OCI-LY7 (cell line): ENCODE data around the gene TMEM253. TPM values are rescaled to one million over a fixed set of nuclear protein-coding genes. Genes with fewer than 3 reads are reported as not detected.

Experiments
- BruUV-seq: library from RNA; stranded (reverse); fragments of 400-500 nt; replicated peaks from 2 replicates; lab custom pipeline; 2021; lab: Mats Ljungman, UMichigan
- CTCF ChIA-PET: fragments of 300-600 bp; sonication (Branson Sonifier 250); formaldehyde crosslinking; loops from one replicate; lab custom pipeline; 2022; ENCODE audit warnings: antibody characterized with exemption; ENCODE audit not compliant: unreplicated experiment; lab: Charles Lee
- POLR2A ChIA-PET: fragments of 300-600 bp; sonication (Branson Sonifier 250); formaldehyde crosslinking; loops from one replicate; lab custom pipeline; 2022; ENCODE audit warnings: antibody characterized with exemption; lab: Charles Lee
- DNase-seq: peaks from one replicate; pipeline ENCODE4 v3.0.0-alpha.2; 2015; ENCODE audit warnings: low spot score
- H2AFZ ChIP-seq: fragments of 200-600 bp; sonication (generic), shearing (Covaris generic); 2 replicates; pipeline ENCODE4 v1.6.1; 2014; ENCODE audit warnings: mild to moderate bottlenecking, antibody characterized with exemption, low read length, moderate library complexity
- H3K27ac ChIP-seq: fragments of 200-600 bp; sonication (generic); 2 replicates; pipeline ENCODE4 v1.5.1; 2014; ENCODE audit warnings: mixed run types, low read depth, mild to moderate bottlenecking, moderate library complexity, low read length, inconsistent platforms; ENCODE audit not compliant: poor library complexity, severe bottlenecking
- H3K36me3 ChIP-seq: fragments of 200-600 bp; sonication (generic); 2 replicates; pipeline ENCODE4 v1.6.1; 2014; ENCODE audit warnings: mild to moderate bottlenecking, antibody characterized with exemption, low read length, moderate library complexity, mixed read lengths; ENCODE audit not compliant: insufficient read depth
- H3K4me1 ChIP-seq: fragments of 200-600 bp; sonication (generic); 2 replicates; pipeline ENCODE4 v1.5.1; 2014; ENCODE audit warnings: mild to moderate bottlenecking, low read length; ENCODE audit not compliant: insufficient read depth, poor library complexity, severe bottlenecking
- H3K4me2 ChIP-seq: fragments of 200-600 bp; sonication (generic); 2 replicates; pipeline ENCODE4 v1.6.1; 2014; ENCODE audit warnings: mild to moderate bottlenecking, low read length
- H3K4me3 ChIP-seq: fragments of 200-600 bp; sonication (generic); 2 replicates; pipeline ENCODE4 v1.5.1; 2014; ENCODE audit warnings: mild to moderate bottlenecking, low read depth, low read length; ENCODE audit not compliant: poor library complexity, severe bottlenecking
- H3K79me2 ChIP-seq: fragments of 200-600 bp; sonication (generic); 2 replicates; pipeline ENCODE4 v1.6.1; 2016; ENCODE audit warnings: low read depth, mild to moderate bottlenecking, low read length, moderate library complexity, mixed read lengths; ENCODE audit not compliant: insufficient read depth
- H3K9me2 ChIP-seq: fragments of 200-600 bp; sonication (generic); 2 replicates; pipeline ENCODE4 v1.6.1; 2016; ENCODE audit warnings: mild to moderate bottlenecking, low read length, mixed read lengths; ENCODE audit not compliant: insufficient read depth
- H3K9me3 ChIP-seq: fragments of 200-600 bp; sonication (generic); 2 replicates; pipeline ENCODE4 v1.6.1; 2014; ENCODE audit warnings: mild to moderate bottlenecking, mixed run types, low read length, mixed read lengths
- H4K20me1 ChIP-seq: fragments of 200-600 bp; sonication (generic); 2 replicates; pipeline ENCODE4 v1.6.1; 2014; ENCODE audit warnings: mild to moderate bottlenecking, antibody characterized with exemption, low read length, moderate library complexity, mixed read lengths; ENCODE audit not compliant: insufficient read depth
- EZH2phosphoT487 ChIP-seq: fragments of 200-600 bp; sonication (generic); IDR thresholded peaks from 2 replicates; pipeline ENCODE4 v1.6.1; 2018; ENCODE audit warnings: low read depth, borderline replicate concordance, mild to moderate bottlenecking, mixed run types, antibody characterized with exemption, low read length, moderate library complexity, mixed read lengths
- intact Hi-C: fragments of 100-400 bp; cut with micrococcal nuclease; formaldehyde crosslinking; loops from one replicate; pipeline ENCODE4 v1.10.0; 2022; ENCODE audit not compliant: unreplicated experiment
- total RNA-seq, 2 experiments: library from RNA; depleted of rRNA in 1 of 2; stranded (reverse); fragments of >200 nt in 1 of 2; shearing (Covaris generic) in 1 of 2; gene quantifications; 2 replicates each; pipeline ENCODE4 v1.2.3, GENCODE V29; 2014 to 2022
- TF ChIP-seq, protein P1 (sequence below): fragments of 200-600 bp; sonication (generic); conservative IDR thresholded peaks from 2 replicates; pipeline ENCODE4 v1.5.1; 2014; ENCODE audit warnings: mild to moderate bottlenecking, antibody characterized with exemption, low read length, moderate library complexity, mixed read lengths

Gene TMEM253
- total RNA-seq, 2 experiments from 2014 or later, result 0.88 TPM; not detected in 1

DNA sequence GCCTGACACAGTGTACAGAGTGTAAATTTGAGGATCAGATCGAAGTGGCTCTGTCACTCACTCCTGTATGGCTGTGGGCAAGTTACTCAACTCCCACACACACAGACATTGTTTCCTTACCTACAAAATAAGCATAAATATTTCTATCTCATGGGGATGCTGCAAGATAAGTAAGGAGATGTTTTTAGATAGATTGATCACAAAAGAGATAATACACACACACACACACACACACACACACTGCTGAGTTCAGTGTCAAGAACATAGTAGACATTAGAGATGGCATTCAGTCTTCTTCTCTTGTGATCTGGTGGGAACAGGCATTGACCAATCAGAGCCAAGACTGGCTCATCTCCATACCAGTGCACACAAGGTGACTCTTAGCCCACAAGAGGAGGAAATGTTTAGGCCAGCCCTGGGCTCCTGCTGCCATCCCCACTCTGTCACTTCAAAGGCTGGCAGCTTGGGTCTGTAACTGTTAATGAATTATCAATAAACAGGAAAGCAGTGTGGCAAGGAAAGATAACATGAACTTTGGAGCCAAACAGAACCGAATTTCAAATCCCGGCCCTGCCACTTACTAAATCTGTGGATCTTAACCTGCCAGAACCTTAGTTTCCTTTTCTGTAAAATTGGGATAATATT, 46.6 kb upstream of the TMEM253 start:
- Histone ChIP-seq H4K20me1 (no peaks in the 10 kb centered on the region), H3K4me3 (no peak overlapping the region), H3K4me1 (no peaks in the 10 kb centered on the region), H3K4me2 (no peak overlapping the region), H3K79me2 (no peaks in the 10 kb centered on the region), H3K27ac (no peak overlapping the region), H3K9me2 (no peaks in the 10 kb centered on the region), H2AFZ (no peak overlapping the region), H3K36me3 (no peaks in the 10 kb centered on the region), H3K9me3 (no peaks in the 10 kb centered on the region)
- POLR2A ChIA-PET, result no interaction called here
- CTCF ChIA-PET, result no interaction called here
- no TSS peak for BruUV-seq
- TF ChIP-seq, protein P1, sequence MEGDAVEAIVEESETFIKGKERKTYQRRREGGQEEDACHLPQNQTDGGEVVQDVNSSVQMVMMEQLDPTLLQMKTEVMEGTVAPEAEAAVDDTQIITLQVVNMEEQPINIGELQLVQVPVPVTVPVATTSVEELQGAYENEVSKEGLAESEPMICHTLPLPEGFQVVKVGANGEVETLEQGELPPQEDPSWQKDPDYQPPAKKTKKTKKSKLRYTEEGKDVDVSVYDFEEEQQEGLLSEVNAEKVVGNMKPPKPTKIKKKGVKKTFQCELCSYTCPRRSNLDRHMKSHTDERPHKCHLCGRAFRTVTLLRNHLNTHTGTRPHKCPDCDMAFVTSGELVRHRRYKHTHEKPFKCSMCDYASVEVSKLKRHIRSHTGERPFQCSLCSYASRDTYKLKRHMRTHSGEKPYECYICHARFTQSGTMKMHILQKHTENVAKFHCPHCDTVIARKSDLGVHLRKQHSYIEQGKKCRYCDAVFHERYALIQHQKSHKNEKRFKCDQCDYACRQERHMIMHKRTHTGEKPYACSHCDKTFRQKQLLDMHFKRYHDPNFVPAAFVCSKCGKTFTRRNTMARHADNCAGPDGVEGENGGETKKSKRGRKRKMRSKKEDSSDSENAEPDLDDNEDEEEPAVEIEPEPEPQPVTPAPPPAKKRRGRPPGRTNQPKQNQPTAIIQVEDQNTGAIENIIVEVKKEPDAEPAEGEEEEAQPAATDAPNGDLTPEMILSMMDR, result no peak
- no peak for TF ChIP-seq EZH2phosphoT487
- no peak for DNase-seq
- intact Hi-C loops, result no loop called here

DNA sequence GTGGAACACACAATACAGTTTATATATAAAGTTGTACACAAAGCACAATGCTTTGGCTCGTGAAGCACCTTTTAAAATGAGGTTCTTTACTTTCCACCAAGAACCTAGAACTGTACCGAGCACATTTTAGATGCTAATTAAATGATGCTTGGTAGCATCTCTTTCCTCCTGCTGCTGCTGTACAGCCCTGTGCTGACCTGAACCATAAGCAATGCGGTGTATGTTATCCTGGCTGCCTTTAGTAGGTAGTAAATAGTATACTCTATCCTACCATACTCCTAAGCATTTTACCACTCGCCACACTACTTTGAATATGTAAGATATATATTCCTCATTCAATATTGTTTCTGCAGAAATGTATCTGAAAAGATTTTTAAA, 46.1 kb upstream of the TMEM253 start:
- H3K4me1 ChIP-seq, result no peaks in the 10 kb centered on the region
- H3K27ac ChIP-seq, result no peak overlapping the region
- POLR2A ChIA-PET, result no interaction called here
- H3K9me2 ChIP-seq, result no peaks in the 10 kb centered on the region
- CTCF ChIA-PET, result no interaction called here
- no TSS peak for BruUV-seq
- DNase-seq, result no peak
- no peak overlapping the region for H3K4me2 ChIP-seq
- TF ChIP-seq, protein P1, result no peak
- TF ChIP-seq EZH2phosphoT487, result no peak
- H3K79me2 ChIP-seq, result no peaks in the 10 kb centered on the region
- H3K36me3 ChIP-seq, result no peaks in the 10 kb centered on the region
- H3K4me3 ChIP-seq, result no peak overlapping the region
- no peak overlapping the region for H2AFZ ChIP-seq
- intact Hi-C loops, result no loop called here
- H4K20me1 ChIP-seq, result no peaks in the 10 kb centered on the region
- H3K9me3 ChIP-seq, result no peaks in the 10 kb centered on the region

DNA sequence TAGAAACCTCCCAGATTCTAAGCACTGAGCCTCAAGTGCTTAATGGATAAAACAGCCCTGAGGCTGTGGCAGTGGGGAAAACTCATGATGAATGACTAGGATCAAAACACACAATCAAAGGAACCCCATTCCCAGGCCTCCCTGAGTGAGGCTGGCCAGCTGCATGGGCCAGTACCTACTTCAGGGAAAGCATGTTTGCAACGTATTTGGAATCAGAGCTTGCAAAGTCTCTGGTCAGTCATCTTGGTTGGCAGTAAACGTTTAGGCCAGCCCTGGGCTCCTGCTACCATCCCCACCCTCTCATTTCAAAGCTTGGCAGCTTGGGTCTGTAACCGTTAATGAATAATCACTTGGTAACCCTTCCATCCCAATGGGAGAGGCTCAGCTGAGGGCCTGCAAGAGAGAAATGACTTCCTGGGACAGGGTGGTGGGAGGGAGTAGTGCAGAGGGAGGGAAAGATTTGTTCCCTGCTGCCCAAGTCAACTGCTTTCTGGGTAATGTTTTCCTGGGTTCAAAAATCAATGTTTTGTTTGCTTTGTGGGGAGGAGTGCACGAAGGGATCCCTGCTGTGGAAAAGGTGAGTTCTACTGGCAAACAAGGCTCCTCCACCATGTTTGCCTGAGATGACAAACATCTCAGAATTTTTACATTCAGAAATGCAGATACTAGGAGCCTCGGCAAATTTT, 45.3 kb upstream of the TMEM253 start:
- Histone ChIP-seq H3K4me1 (no peaks in the 10 kb centered on the region), H3K27ac (no peak overlapping the region), H3K79me2 (no peaks in the 10 kb centered on the region), H3K9me2 (no peaks in the 10 kb centered on the region), H4K20me1 (no peaks in the 10 kb centered on the region), H3K4me2 (no peak overlapping the region), H2AFZ (no peak overlapping the region), H3K4me3 (no peak overlapping the region), H3K36me3 (no peaks in the 10 kb centered on the region), H3K9me3 (no peaks in the 10 kb centered on the region)
- no peak for DNase-seq
- no TSS peak for BruUV-seq
- CTCF ChIA-PET, result no interaction called here
- intact Hi-C loops, result no loop called here
- POLR2A ChIA-PET, result no interaction called here
- TF ChIP-seq EZH2phosphoT487, result no peak
- TF ChIP-seq, protein P1, result no peak
